Measurements from ENCODE around the gene GRID1.

GRID1 gene

GRCh38 chr10:86346799-86347665, 19.6 kb downstream of the GRID1 start:
- Mint-ChIP-seq H3K4me3 (no peak overlapping the region), H3K9me3 (no peaks in the 10 kb centered on the region)

GRCh38 chr10:86345859-86346798, 20.5 kb downstream of the GRID1 start:
- Mint-ChIP-seq H3K36me3 (ENCODE audit: low read depth) (no peaks in the 10 kb centered on the region), H3K4me1 (no peaks in the 10 kb centered on the region), H3K27me3 (ENCODE audit: low read depth) (peaks cover 29% of the 10 kb centered on the region)

More at GRCh38 chr10:86346799-86347665, 19.6 kb downstream of the GRID1 start:
- Mint-ChIP-seq H3K27ac (no peak overlapping the region), H3K4me1 (no peaks in the 10 kb centered on the region), H3K36me3 (ENCODE audit: low read depth) (no peaks in the 10 kb centered on the region), H3K27me3 (ENCODE audit: low read depth) (peaks cover 30% of the 10 kb centered on the region)
- TF ChIP-seq CTCF (IDR thresholded peaks at IDR 0.05; ENCODE audit: unreplicated experiment in 3 of 3) = no peak

GRCh38 chr10:86345296-86345858, 21.2 kb downstream of the GRID1 start:
- H3K36me3 Mint-ChIP-seq (ENCODE audit: low read depth) = no peaks in the 10 kb centered on the region
- no peak for TF ChIP-seq CTCF (IDR thresholded peaks at IDR 0.05; ENCODE audit: unreplicated experiment in 3 of 3)
- H3K9me3 Mint-ChIP-seq = no peaks in the 10 kb centered on the region
- no peak overlapping the region for H3K27ac Mint-ChIP-seq
- H3K4me1 Mint-ChIP-seq = peaks cover 2% of the 10 kb centered on the region
- H3K4me3 Mint-ChIP-seq = no peak overlapping the region
- peaks cover 27% of the 10 kb centered on the region for H3K27me3 Mint-ChIP-seq (ENCODE audit: low read depth)

More at GRCh38 chr10:86345859-86346798, 20.5 kb downstream of the GRID1 start:
- no peak for TF ChIP-seq CTCF (IDR thresholded peaks at IDR 0.05; ENCODE audit: unreplicated experiment in 3 of 3)
- no peaks in the 10 kb centered on the region for H3K9me3 Mint-ChIP-seq
- H3K4me3 Mint-ChIP-seq = no peak overlapping the region
- no peak overlapping the region for H3K27ac Mint-ChIP-seq

- Mint-ChIP-seq H3K4me1 (peaks cover 4% of the 10 kb centered on the region), H3K27ac (no peak overlapping the region), H3K4me3 (no peak overlapping the region), H3K9me3 (no peaks in the 10 kb centered on the region), H3K27me3 (ENCODE audit: low read depth) (peaks cover 27% of the 10 kb centered on the region), H3K36me3 (ENCODE audit: low read depth) (no peaks in the 10 kb centered on the region)
- no peak for TF ChIP-seq CTCF (IDR thresholded peaks at IDR 0.05; ENCODE audit: unreplicated experiment in 3 of 3)
Observed at GRCh38 chr10:86344714-86345161, 21.9 kb downstream of the GRID1 start.

- Mint-ChIP-seq H3K4me1 (peaks cover 4% of the 10 kb centered on the region), H3K27me3 (ENCODE audit: low read depth) (peaks cover 24% of the 10 kb centered on the region), H3K36me3 (ENCODE audit: low read depth) (no peaks in the 10 kb centered on the region), H3K9me3 (no peaks in the 10 kb centered on the region), H3K27ac (no peak overlapping the region), H3K4me3 (no peak overlapping the region)
- TF ChIP-seq CTCF (IDR thresholded peaks at IDR 0.05; ENCODE audit: unreplicated experiment in 3 of 3) = no peak
Observed at GRCh38 chr10:86344281-86344680, 22.3 kb downstream of the GRID1 start.

All from nephron (organoid).